Stimulated activated naive CD8-positive, alpha-beta T cell treated with anti-CD3 and anti-CD28 coated beads, Interleukin-15, amount 100 ng/mL, for 72 hours (primary cell): Measurements from ENCODE around the gene RNPS1.

Source experiments
- ATAC-seq: fragments of 150-1000 bp; cut with Tn5 transposase; 2 replicates; pipeline ENCODE4 v1.10.0; 2021; ENCODE audit warnings: mild to moderate bottlenecking, moderate library complexity
- DNase-seq, 2 donors: peaks; one replicate each; pipeline ENCODE4 v3.0.0; 2021 to 2022
- H3K27ac Mint-ChIP-seq, 2 donors: one replicate each; pipeline ENCODE4 v1.8.0; 2022; ENCODE audit warnings: mild to moderate bottlenecking in 2 of 2, mixed read lengths in 2 of 2, moderate library complexity in 2 of 2
- H3K27me3 Mint-ChIP-seq: one replicate; pipeline ENCODE4 v1.8.0; 2022; ENCODE audit warnings: mixed read lengths
- H3K4me1 Mint-ChIP-seq: one replicate; pipeline ENCODE4 v1.8.0; 2022; ENCODE audit warnings: mild to moderate bottlenecking, mixed read lengths
- H3K4me3 Mint-ChIP-seq, 2 donors: one replicate each; pipeline ENCODE4 v1.8.0; 2022; ENCODE audit warnings: mild to moderate bottlenecking in 2 of 2, mixed read lengths in 2 of 2, moderate library complexity in 1 of 2
- H3K9me3 Mint-ChIP-seq, 2 donors: one replicate each; pipeline ENCODE4 v1.8.0; 2022; ENCODE audit warnings: mixed read lengths in 2 of 2

Gene RNPS1

DNA sequence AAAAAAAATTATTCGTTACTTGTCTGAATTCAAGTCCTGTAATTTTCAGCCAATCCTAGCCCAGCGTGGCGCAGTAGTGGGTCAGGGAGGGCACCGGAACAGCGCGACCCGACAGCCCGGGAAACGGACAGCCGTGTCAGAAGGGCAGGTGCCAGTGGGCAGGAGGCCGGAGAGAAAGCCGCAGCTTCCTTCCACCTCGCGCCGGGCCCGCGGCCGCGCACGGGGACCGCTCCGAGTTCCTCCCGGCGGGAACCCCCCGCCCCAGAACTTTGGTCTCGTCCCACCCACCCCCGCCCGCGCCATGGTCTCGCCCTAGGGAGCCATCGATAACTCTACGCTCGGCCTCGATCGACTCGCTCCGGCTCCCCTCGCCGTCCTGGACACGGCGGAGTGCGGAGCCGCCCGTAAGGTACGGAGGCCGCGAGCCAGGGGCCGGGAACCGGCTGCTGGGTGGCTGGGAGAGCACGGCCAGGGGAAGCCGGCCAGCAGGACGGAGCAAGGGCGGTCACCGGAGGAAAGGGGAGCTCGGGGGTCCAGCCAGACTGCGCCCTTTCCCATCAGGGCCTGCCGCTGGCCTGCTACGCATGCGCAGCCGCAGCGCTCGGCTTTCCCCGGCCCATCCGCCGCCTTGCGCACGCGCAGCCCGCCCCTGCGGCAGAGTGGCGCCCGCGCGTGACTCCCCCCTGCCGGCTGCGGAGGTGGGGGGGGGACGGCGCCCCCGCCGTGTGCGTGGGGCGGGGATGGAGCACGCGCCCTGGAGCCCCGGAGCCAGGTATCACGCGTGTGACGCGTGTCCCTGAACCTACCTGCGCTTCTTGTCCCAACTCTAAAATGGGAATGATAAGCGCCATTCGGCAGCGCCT, 62.6 kb downstream of the RNPS1 start, which contains the start of gene MLST8:
Gene MLST8, plus strand, starts transcription at position 351 of the 863 bp plus-strand sequence. CDS start 632 bp downstream, outside the sequence.
- DNase-seq (peak; percentile 90 to 93), ATAC-seq (peak; percentile 85)
- H3K4me3 Mint-ChIP-seq: peak within 1 kb of the TSS; percentile 86 to 90
- peaks cover 41% of the 10 kb centered on the region for H3K4me1 Mint-ChIP-seq
- H3K9me3 Mint-ChIP-seq: no peaks in the 10 kb centered on the region
- H3K27me3 Mint-ChIP-seq: peaks cover 4% of the 10 kb centered on the region
- peak within 1 kb of the TSS; percentile 95 to 97 for H3K27ac Mint-ChIP-seq

DNA sequence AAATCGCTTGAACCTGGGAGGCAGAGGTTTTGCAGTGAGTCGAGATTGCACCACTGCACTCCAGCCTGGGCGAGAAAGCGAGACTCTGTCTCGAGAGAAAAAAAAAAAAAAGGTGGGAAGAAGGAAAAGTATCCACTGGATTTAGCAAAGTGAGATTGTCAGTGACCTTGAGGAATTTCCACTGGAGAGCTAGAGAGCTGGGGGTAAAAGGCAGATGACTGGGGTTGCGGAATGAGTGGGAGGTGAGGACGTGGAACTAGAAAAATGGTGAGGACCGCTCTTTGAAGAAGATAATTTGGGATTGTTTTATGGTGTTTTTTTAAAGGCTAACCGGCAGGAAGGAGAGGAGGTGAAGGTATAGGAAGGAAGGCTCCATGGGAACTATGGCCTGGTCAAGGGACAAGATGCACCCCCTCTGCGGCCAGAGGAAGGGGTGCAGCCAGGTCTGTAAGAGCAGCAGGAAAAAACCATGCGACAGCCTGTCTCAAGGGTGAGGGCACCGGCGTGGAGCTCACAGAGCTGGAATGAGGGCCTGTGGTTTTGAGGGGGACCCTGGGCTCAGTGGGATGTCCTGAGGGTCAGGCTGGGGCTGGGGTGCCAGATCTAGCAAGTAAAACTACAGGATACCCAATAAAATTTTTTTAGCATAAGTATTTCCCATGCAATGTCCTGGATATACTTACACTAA, 63.4 kb downstream of the RNPS1 start:
- ATAC-seq (peak; percentile 3), DNase-seq (no peak)
- H3K9me3 Mint-ChIP-seq: no peaks in the 10 kb centered on the region
- peak overlapping the region; percentile 73 to 86 for H3K4me3 Mint-ChIP-seq
- peak overlapping the region; percentile 45 to 95 for H3K27ac Mint-ChIP-seq
- peaks cover 11% of the 10 kb centered on the region for H3K27me3 Mint-ChIP-seq
- peaks cover 41% of the 10 kb centered on the region for H3K4me1 Mint-ChIP-seq
